ENCODE results near the gene ACO2. TPM values are rescaled to one million over a fixed set of nuclear protein-coding genes. Genes with fewer than 3 reads are reported as not detected.
A peak's percentile ranks its signal among the peaks of the same experiment; 100 is the strongest.

The ACO2 gene
- total and polyA plus RNA-seq, 2 of the 13 experiments (the other 11 are each of a cell fraction or from before 2014, with no cell fraction given) = 19.2 to 45.6 TPM

DNA sequence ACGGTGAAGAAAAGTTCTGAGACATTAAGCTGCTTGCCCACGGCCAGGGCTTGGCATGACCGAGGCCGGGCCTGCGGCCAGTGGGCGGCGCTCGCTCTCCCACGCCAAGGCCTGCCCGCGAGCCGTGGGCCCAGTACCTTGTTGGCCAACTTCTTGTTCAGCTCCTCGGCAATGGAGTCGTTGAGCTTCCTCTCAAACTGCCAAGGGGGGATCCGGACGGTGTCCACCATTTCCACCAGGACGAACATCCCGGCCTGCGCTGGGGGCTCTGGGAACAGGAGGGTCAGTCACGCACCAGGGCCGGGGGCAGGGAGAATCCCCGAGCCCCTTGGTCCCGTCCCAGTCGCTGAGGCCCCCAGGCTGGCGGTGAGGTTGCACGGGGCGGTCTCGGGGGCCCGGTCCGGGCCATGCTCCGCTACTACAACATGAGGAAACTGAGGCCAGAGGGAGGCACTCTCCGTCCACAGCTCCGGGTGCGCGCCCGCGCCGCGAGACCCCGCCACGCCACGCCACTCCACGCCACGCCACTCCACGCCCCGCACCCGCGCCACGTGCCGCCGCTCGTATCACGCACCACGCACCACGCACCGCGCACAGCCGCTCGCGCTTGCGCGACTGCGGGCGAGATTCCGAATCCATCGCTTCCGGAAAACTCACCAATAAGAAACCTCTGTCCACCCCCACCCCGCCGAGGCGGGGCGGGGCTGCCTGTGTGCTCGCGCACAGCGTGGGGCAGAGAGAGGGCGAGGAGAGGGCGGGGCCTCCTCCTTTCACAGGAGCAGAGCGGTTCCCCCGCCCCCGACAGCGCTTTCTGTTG is 75.1 kb downstream of the ACO2 start, which contains the start of gene POLR3H (continued):
- TF ChIP-seq ZBTB49 (CRISPR knock-in tag; IDR thresholded peaks at IDR 0.05; ENCODE audit: borderline replicate concordance) (no peak), PLRG1 (conservative IDR thresholded peaks at IDR 0.05) (no peak), JDP2 (CRISPR knock-in tag; IDR thresholded peaks at IDR 0.05; ENCODE audit: borderline replicate concordance) (no peak), MLLT10 (CRISPR knock-in tag; IDR thresholded peaks at IDR 0.05) (no peak), HDAC6 (IDR thresholded peaks at IDR 0.05; ENCODE audit: low read depth, low read length) (no peak), ZFP36L1 (CRISPR knock-in tag; IDR thresholded peaks at IDR 0.05) (no peak), NR2C2 (CRISPR knock-in tag; IDR thresholded peaks at IDR 0.05; ENCODE audit: borderline replicate concordance) (no peak), MEF2D (CRISPR knock-in tag; IDR thresholded peaks at IDR 0.05) (no peak), ZNF124 (CRISPR knock-in tag; IDR thresholded peaks at IDR 0.05) (no peak), HHEX (CRISPR knock-in tag; IDR thresholded peaks at IDR 0.05) (no peak), ZNF296 (CRISPR knock-in tag; conservative IDR thresholded peaks at IDR 0.05) (no peak), BORCS8-MEF2B (CRISPR knock-in tag; IDR thresholded peaks at IDR 0.05) (no peak), TBX3 (IDR thresholded peaks at IDR 0.05; ENCODE audit: borderline replicate concordance) (no peak), GLI4 (CRISPR knock-in tag; IDR thresholded peaks at IDR 0.05; ENCODE audit: borderline replicate concordance) (0 out of 2 replicates have a peak, but pooled peaks have one; percentile 20), POGZ (CRISPR knock-in tag; IDR thresholded peaks at IDR 0.05) (peak; percentile 38; the same call in 1 of the 2 replicates), SIN3A (IDR thresholded peaks at IDR 0.05; ENCODE audit: borderline replicate concordance, low read depth, low read length) (no peak; the same call in 1 of the 2 replicates), REPIN1 (CRISPR knock-in tag; IDR thresholded peaks at IDR 0.05; ENCODE audit: borderline replicate concordance, low read depth) (no peak)
- TF ChIP-seq, protein P1, sequence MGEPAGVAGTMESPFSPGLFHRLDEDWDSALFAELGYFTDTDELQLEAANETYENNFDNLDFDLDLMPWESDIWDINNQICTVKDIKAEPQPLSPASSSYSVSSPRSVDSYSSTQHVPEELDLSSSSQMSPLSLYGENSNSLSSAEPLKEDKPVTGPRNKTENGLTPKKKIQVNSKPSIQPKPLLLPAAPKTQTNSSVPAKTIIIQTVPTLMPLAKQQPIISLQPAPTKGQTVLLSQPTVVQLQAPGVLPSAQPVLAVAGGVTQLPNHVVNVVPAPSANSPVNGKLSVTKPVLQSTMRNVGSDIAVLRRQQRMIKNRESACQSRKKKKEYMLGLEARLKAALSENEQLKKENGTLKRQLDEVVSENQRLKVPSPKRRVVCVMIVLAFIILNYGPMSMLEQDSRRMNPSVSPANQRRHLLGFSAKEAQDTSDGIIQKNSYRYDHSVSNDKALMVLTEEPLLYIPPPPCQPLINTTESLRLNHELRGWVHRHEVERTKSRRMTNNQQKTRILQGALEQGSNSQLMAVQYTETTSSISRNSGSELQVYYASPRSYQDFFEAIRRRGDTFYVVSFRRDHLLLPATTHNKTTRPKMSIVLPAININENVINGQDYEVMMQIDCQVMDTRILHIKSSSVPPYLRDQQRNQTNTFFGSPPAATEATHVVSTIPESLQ (CRISPR knock-in tag; conservative IDR thresholded peaks at IDR 0.05) = no peak
- TF ChIP-seq, protein P2, sequence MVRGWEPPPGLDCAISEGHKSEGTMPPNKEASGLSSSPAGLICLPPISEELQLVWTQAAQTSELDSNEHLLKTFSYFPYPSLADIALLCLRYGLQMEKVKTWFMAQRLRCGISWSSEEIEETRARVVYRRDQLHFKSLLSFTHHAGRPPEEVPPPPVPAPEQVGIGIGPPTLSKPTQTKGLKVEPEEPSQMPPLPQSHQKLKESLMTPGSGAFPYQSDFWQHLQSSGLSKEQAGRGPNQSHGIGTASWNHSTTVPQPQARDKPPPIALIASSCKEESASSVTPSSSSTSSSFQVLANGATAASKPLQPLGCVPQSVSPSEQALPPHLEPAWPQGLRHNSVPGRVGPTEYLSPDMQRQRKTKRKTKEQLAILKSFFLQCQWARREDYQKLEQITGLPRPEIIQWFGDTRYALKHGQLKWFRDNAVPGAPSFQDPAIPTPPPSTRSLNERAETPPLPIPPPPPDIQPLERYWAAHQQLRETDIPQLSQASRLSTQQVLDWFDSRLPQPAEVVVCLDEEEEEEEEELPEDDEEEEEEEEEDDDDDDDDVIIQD (CRISPR knock-in tag; IDR thresholded peaks at IDR 0.05; ENCODE audit: low read depth) = peak; percentile 23; the same call in 1 of the 2 replicates
- TF ChIP-seq, protein P3, sequence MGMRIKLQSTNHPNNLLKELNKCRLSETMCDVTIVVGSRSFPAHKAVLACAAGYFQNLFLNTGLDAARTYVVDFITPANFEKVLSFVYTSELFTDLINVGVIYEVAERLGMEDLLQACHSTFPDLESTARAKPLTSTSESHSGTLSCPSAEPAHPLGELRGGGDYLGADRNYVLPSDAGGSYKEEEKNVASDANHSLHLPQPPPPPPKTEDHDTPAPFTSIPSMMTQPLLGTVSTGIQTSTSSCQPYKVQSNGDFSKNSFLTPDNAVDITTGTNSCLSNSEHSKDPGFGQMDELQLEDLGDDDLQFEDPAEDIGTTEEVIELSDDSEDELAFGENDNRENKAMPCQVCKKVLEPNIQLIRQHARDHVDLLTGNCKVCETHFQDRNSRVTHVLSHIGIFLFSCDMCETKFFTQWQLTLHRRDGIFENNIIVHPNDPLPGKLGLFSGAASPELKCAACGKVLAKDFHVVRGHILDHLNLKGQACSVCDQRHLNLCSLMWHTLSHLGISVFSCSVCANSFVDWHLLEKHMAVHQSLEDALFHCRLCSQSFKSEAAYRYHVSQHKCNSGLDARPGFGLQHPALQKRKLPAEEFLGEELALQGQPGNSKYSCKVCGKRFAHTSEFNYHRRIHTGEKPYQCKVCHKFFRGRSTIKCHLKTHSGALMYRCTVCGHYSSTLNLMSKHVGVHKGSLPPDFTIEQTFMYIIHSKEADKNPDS (CRISPR knock-in tag; IDR thresholded peaks at IDR 0.05) = no peak

All from HepG2 (cell line).